ENCODE measurements around the gene CELF4.

Gene CELF4

DNA sequence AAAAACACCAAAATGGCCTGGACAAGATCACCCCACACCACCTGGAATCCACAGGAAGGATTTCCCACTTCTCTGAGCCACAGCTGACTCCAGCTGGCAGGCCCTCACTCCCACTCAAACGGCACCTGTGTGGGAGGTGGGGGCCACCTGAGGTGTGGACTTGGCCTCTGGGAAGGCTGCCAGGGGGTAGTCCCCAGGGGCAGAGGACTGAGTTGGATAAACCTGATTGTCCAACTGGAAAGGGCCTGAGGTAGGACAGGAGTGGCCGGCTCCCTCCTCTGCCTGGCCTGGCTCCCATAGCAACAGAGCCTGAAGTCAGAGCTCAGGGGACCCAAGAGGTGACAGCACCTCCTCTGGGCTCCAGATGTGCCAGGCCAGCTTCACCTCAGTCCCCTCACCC, 300.2 kb downstream of the CELF4 start:
- in situ Hi-C loops (cut with HindIII; ENCODE audit: low sequenced_read_pairs), result no loop called here
- TF ChIP-seq, protein P1, sequence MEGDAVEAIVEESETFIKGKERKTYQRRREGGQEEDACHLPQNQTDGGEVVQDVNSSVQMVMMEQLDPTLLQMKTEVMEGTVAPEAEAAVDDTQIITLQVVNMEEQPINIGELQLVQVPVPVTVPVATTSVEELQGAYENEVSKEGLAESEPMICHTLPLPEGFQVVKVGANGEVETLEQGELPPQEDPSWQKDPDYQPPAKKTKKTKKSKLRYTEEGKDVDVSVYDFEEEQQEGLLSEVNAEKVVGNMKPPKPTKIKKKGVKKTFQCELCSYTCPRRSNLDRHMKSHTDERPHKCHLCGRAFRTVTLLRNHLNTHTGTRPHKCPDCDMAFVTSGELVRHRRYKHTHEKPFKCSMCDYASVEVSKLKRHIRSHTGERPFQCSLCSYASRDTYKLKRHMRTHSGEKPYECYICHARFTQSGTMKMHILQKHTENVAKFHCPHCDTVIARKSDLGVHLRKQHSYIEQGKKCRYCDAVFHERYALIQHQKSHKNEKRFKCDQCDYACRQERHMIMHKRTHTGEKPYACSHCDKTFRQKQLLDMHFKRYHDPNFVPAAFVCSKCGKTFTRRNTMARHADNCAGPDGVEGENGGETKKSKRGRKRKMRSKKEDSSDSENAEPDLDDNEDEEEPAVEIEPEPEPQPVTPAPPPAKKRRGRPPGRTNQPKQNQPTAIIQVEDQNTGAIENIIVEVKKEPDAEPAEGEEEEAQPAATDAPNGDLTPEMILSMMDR (IDR thresholded peaks at IDR 0.05; ENCODE audit: low read depth, low read length), result no peak
- H3K4me3 ChIP-seq (ENCODE audit: low read depth, low read length), result no peak overlapping the region
- DNase-seq (ENCODE audit: low read depth, low spot score), result no peak

DNA sequence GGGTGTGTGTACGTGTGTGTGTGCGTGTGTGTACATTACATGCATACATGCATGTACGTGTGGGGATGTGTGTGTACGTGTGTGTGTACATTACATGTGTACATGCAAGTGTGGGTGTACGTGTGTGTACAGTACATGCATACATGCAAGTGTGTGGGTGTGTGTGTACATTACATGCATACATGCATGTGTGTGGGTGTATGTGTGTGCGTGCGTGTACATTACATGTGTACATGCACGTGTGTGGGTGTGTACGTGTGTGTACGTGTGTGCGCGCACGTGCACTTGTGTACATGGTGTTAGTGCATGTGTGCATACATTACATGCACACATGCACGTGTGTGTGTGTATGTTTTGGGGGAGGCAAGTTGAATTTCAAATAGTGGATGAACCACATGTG, 300.6 kb downstream of the CELF4 start:
- no peak for DNase-seq (ENCODE audit: low read depth, low spot score)
- in situ Hi-C loops (cut with HindIII; ENCODE audit: low sequenced_read_pairs), result no loop called here
- TF ChIP-seq, protein P1 (IDR thresholded peaks at IDR 0.05; ENCODE audit: low read depth, low read length), result no peak

GRCh38 chr18:37261988-37262387, 303.6 kb downstream of the CELF4 start:
- no peak overlapping the region for H3K4me3 ChIP-seq (ENCODE audit: low read depth, low read length)
- TF ChIP-seq, protein P1 (IDR thresholded peaks at IDR 0.05; ENCODE audit: low read depth, low read length), result no peak
- no peak for DNase-seq (ENCODE audit: low read depth, low spot score)
- in situ Hi-C loops (cut with HindIII; ENCODE audit: low sequenced_read_pairs), result no loop called here

More for the DNA sequence above, 300.6 kb downstream of the CELF4 start:
- no peak overlapping the region for H3K4me3 ChIP-seq (ENCODE audit: low read depth, low read length)

DNA sequence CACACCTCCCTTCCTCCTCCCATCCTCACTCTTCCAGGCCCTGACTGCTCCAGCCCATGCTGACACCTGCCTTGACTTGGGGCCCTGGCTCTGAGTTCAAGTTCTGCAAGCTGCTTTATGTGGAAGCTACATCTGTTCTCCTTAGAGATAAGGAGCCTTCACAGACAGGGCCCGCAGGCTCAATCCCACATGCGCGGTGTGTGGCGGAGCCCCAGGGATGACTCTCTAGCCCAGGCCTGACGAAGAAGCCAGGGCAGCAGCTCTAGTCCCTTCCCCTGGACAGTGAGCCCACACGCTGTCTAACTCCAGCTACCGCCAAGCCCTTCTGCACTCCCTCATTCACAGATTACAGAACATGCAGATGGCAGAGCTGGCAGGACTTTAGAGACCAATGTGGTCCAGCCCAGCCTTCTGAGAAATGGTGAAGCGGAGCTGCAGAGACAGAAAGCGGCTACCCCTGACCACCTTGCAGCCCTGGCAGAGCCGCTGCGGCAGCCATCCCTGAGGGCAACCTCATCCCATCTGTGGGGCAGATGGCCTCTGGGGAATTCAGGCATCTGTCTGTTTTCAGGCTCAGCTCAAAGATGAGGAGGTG, 304.3 kb downstream of the CELF4 start:
- TF ChIP-seq, protein P1 (IDR thresholded peaks at IDR 0.05; ENCODE audit: low read depth, low read length), result no peak
- H3K4me3 ChIP-seq (ENCODE audit: low read depth, low read length), result no peak overlapping the region
- in situ Hi-C loops (cut with HindIII; ENCODE audit: low sequenced_read_pairs), result no loop called here
- DNase-seq (ENCODE audit: low read depth, low spot score), result no peak

DNA sequence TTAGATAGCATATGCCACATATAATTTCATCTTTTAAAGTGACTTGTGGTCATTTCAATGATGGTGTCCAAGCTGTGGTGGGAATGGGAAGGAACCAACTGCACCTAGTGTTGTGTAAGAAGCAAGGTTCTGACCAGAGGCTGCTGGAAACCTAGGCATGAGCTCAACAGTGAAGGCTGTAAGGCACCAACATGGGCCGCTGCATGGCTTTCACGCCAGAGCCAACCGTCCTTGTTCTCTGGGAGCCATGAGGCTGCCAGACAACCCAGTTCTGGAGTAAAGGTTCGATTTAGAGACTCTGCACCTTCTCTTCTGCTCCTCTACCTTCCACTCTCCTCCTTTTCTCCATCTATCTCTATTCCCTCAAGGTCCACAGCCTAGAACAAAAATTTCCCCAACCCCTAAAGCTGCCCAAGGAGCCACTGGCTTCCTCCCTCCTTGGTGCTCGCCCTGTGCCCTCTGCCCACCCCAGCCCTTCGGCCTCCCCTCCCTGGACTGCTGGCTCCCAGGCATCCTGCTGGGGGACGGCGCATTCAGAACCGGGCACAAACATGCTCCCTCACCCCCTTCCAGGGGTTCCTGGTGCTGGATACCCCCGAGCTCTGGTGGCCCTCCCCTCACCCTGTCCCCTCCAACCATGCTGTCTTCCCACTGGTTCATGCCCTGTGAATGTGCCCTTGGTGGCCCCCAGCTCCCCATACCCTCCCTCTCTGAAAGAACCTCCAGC, 305.1 kb downstream of the CELF4 start:
- no peak for DNase-seq (ENCODE audit: low read depth, low spot score)
- TF ChIP-seq, protein P1 (IDR thresholded peaks at IDR 0.05; ENCODE audit: low read depth, low read length), result no peak
- no peak overlapping the region for H3K4me3 ChIP-seq (ENCODE audit: low read depth, low read length)
- in situ Hi-C loops (cut with HindIII; ENCODE audit: low sequenced_read_pairs), result no loop called here

GRCh38 chr18:37259711-37260110, 305.9 kb downstream of the CELF4 start:
- in situ Hi-C loops (cut with HindIII; ENCODE audit: low sequenced_read_pairs), result no loop called here
- no peak for DNase-seq (ENCODE audit: low read depth, low spot score)
- no peak overlapping the region for H3K4me3 ChIP-seq (ENCODE audit: low read depth, low read length)
- TF ChIP-seq, protein P1 (IDR thresholded peaks at IDR 0.05; ENCODE audit: low read depth, low read length), result no peak
